CD4-positive, alpha-beta T cell (primary cell): Measurements from ENCODE around the gene PLEKHM2. TPM values are rescaled to one million over a fixed set of nuclear protein-coding genes. Genes with fewer than 3 reads are reported as not detected.

ENCODE experiments used
- ATAC-seq: fragments of 200-7000 bp; cut with Tn5 transposase; one replicate; pipeline ENCODE4 v1.10.0; 2022; ENCODE audit warnings: mild to moderate bottlenecking; ENCODE audit not compliant: poor library complexity
- CTCF ChIA-PET: fragments of 350-600 bp; sonication (Branson Sonifier 250); formaldehyde crosslinking; loops from one replicate; lab custom pipeline; 2021; ENCODE audit warnings: antibody characterized with exemption, inconsistent platforms; lab: Charles Lee
- POLR2A ChIA-PET: fragments of 350-600 bp; sonication (Branson Sonifier 250); formaldehyde crosslinking; loops from one replicate; lab custom pipeline; 2021; ENCODE audit warnings: antibody characterized with exemption, inconsistent platforms; lab: Charles Lee
- DNase-seq, 14 experiments: peaks; one replicate each; pipeline ENCODE4 v3.0.0-alpha.2; 2013 to 2020; ENCODE audit warnings: mixed read lengths in 2 of 14
- H3K27ac ChIP-seq, 2 donors: one replicate each; pipeline versions ENCODE4 v1.5.1 to v1.7.0; 2013; ENCODE audit warnings: low read length in 2 of 2, low read depth in 1 of 2, mild to moderate bottlenecking in 1 of 2
- H3K27me3 ChIP-seq, 2 experiments: 1 replicate in 1 of 2; 2 replicates in 1 of 2; pipeline versions ENCODE4 v1.6.1 to v1.7.0; 2013; ENCODE audit warnings: low read length in 2 of 2, control low read depth in 1 of 2, mild to moderate bottlenecking in 1 of 2, moderate library complexity in 1 of 2; ENCODE audit not compliant: insufficient read depth in 2 of 2, control insufficient read depth in 1 of 2
- H3K36me3 ChIP-seq: one replicate; pipeline ENCODE4 v1.6.1; 2013; ENCODE audit warnings: low read length, control low read depth; ENCODE audit not compliant: insufficient read depth
- H3K4me1 ChIP-seq: one replicate; pipeline ENCODE4 v1.6.1; 2013; ENCODE audit warnings: low read length, control low read depth; ENCODE audit not compliant: insufficient read depth
- H3K4me3 ChIP-seq: one replicate; pipeline ENCODE4 v1.5.1; 2013; ENCODE audit warnings: mild to moderate bottlenecking, low read length, moderate library complexity
- H3K9me3 ChIP-seq, 2 experiments: 1 replicate in 1 of 2; 2 replicates in 1 of 2; pipeline versions ENCODE4 v1.6.1 to v1.7.0; 2013; ENCODE audit warnings: low read length in 2 of 2, mild to moderate bottlenecking in 2 of 2, control low read depth in 1 of 2, moderate library complexity in 1 of 2; ENCODE audit not compliant: control insufficient read depth in 1 of 2, insufficient read depth in 1 of 2
- H3K27ac Mint-ChIP-seq: one replicate; pipeline ENCODE4 v1.8.0; 2020; ENCODE audit warnings: mixed read lengths
- H3K27me3 Mint-ChIP-seq: one replicate; pipeline ENCODE4 v1.8.0; 2021; ENCODE audit warnings: mixed read lengths
- H3K36me3 Mint-ChIP-seq: one replicate; pipeline ENCODE4 v1.8.0; 2021; ENCODE audit warnings: low read depth, mixed read lengths
- H3K4me1 Mint-ChIP-seq: one replicate; pipeline ENCODE4 v1.8.0; 2021; ENCODE audit warnings: low read depth, mixed read lengths
- H3K4me3 Mint-ChIP-seq: one replicate; pipeline ENCODE4 v1.8.0; 2020; ENCODE audit warnings: mild to moderate bottlenecking, mixed read lengths
- H3K9me3 Mint-ChIP-seq: one replicate; pipeline ENCODE4 v1.8.0; 2020; ENCODE audit warnings: mixed read lengths
- intact Hi-C, 2 experiments: fragments of 100-400 bp; cut with DNase I in 1 of 2; cut with micrococcal nuclease in 1 of 2; formaldehyde crosslinking; loops; one replicate each; pipeline versions ENCODE4 v1.15.1 to v1.9.0; 2023 to 2025; cut with DNase I, micrococcal nuclease
- total RNA-seq, 174 experiments: library from RNA in 2 of 174; stranded (reverse) in 2 of 174; gene quantifications; one replicate each; pipeline ENCODE4 v1.2.3 and lab custom pipeline; 2021 to 2026
- TF ChIP-seq, protein P1 (sequence below): fragments of 200-600 bp; IDR thresholded peaks from one replicate; pipeline ENCODE4 v1.8.0; 2022; ENCODE audit warnings: antibody characterized with exemption, mild to moderate bottlenecking

Gene PLEKHM2
- total RNA-seq, 2 experiments from 2014 or later: 77.5 to 82.0 TPM

DNA sequence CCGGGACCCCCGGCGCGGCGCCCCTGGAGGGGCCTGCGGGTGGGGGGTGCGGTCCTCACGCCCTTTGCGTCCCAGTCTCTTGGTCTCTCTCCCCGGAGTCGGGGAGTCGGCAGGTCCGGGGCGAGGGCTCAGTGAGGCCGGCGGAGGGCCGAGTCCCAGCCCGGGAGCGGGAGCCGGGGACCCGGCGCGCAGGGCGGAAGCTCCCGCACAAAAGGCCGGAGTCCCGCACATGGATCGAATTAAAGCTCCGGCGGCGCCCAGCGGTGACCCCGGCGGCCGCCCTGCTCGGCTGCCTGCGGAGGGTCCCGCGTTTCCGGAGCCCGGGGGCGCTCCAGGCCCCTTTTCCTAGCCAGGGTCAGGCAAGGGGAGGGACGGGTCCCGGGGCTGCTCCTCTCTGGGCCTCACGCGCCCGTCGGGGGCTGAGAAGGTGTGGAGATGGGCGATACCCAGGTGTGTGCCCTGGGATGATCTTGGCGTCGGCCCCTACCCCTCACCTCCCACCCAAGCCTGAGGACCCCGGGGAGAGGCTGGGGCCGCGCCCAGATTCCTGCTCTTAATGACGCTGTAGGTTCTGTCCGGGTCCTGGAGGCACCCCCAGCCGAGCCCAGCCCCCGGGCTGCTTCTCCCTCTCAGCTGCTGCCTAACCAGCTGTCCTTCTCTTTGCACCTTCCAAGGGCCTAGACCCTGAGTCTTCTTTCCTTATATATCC, 75.0 kb downstream of the PLEKHM2 start:
- H3K4me3 ChIP-seq: no peak overlapping the region
- CTCF ChIA-PET: no interaction called here
- POLR2A ChIA-PET: no interaction called here
- DNase-seq: peak in 2 of 14 experiments; percentile 28 to 31
- Mint-ChIP-seq H3K27ac (no peak overlapping the region), H3K4me1 (peaks cover 15% of the 10 kb centered on the region), H3K9me3 (no peaks in the 10 kb centered on the region), H3K4me3 (peak overlapping the region; percentile 35), H3K27me3 (peaks cover 64% of the 10 kb centered on the region), H3K36me3 (no peaks in the 10 kb centered on the region)
- no peak overlapping the region for H3K27ac ChIP-seq
- intact Hi-C loops: no loop called here
- ATAC-seq: peak; percentile 21
- peaks cover 21% of the 10 kb centered on the region for H3K4me1 ChIP-seq
- TF ChIP-seq, protein P1, sequence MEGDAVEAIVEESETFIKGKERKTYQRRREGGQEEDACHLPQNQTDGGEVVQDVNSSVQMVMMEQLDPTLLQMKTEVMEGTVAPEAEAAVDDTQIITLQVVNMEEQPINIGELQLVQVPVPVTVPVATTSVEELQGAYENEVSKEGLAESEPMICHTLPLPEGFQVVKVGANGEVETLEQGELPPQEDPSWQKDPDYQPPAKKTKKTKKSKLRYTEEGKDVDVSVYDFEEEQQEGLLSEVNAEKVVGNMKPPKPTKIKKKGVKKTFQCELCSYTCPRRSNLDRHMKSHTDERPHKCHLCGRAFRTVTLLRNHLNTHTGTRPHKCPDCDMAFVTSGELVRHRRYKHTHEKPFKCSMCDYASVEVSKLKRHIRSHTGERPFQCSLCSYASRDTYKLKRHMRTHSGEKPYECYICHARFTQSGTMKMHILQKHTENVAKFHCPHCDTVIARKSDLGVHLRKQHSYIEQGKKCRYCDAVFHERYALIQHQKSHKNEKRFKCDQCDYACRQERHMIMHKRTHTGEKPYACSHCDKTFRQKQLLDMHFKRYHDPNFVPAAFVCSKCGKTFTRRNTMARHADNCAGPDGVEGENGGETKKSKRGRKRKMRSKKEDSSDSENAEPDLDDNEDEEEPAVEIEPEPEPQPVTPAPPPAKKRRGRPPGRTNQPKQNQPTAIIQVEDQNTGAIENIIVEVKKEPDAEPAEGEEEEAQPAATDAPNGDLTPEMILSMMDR: no peak
- peaks cover 24 to 48% of the 10 kb centered on the region in 2 experiments for H3K27me3 ChIP-seq
- H3K9me3 ChIP-seq: no peaks in the 10 kb centered on the region
- no peaks in the 10 kb centered on the region for H3K36me3 ChIP-seq

DNA sequence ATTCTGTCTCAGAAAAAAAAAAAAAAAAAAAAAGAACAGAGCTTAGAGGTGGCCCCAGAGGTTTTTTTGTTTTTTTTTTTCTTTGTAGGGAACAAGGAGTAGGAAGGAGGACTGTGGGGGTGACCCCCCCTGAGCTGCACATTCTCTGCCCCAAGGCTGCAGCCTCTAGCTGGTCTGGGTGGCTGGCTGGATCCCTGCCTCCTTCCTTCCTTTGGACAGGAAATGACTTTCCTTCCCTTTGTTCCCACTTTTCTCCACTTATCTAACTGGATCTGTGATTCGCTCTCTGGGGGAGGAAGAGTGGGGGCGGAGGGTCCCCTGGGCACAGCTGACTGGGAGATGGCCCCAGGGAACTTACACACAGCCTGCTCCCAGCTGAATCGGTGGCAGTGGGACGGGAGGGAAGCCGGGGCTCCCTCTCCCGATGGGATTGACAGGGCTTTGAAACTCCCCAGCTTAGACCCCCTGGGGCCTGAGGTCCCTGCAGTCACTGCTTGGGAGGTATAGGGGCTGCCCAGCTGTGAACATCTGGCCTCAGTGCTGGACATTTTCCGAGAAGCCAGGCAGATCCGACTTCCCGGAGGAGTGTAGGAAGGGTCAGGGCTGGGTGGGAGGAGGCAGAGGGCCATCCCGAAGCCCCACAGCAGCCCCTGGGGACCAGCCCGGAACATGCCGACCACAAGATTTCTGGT, 76.5 kb downstream of the PLEKHM2 start:
- intact Hi-C loops: no loop called here
- peaks cover 21% of the 10 kb centered on the region for H3K4me1 ChIP-seq
- no peaks in the 10 kb centered on the region for H3K36me3 ChIP-seq
- Mint-ChIP-seq H3K27me3 (peaks cover 62% of the 10 kb centered on the region), H3K4me1 (peaks cover 15% of the 10 kb centered on the region), H3K4me3 (no peak overlapping the region), H3K27ac (no peak overlapping the region), H3K9me3 (no peaks in the 10 kb centered on the region), H3K36me3 (no peaks in the 10 kb centered on the region)
- CTCF ChIA-PET: no interaction called here
- H3K4me3 ChIP-seq: no peak overlapping the region
- TF ChIP-seq, protein P1: no peak
- no peaks in the 10 kb centered on the region for H3K9me3 ChIP-seq
- POLR2A ChIA-PET: no interaction called here
- no peak for DNase-seq
- H3K27me3 ChIP-seq: peaks cover 24 to 43% of the 10 kb centered on the region in 2 experiments
- H3K27ac ChIP-seq: no peak overlapping the region
- ATAC-seq: no peak

DNA sequence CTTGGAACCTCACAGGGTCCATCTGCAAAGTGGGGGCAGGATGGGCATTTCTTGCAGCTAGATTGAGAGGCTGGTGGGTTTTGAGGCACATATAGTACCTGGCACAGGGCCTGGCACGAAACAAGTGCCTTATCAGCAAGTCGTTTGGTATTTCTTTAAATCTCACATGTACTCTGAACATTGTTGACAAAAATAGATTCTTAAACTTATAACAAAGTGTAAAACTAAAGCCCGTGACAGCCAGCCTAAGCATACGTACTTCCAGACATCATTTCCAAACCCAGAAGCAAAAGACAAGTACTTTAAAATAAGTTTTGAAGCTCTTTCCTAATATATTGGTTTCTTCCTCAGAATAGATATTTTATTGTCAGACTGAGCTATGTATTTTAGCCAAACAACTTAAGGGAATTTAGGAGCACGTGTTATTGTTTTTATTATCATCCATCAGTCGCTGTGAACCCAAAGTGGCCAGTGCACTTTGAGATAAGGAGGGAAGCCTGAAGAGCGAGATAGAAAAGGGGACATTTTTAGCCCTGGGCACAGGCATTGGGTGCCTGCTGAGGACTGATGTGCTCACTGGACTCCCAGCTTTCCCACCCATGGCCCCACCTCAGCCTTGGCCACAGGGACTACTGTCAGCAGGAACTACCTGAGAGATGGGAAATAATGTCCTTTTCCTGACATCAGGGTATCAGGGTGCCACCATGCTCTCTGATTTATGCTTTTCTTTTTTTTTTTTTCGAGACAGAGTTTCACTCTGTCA, 77.4 kb downstream of the PLEKHM2 start:
- peaks cover 16% of the 10 kb centered on the region for H3K4me1 ChIP-seq
- no peak overlapping the region for H3K27ac ChIP-seq
- no peak overlapping the region for H3K4me3 ChIP-seq
- Mint-ChIP-seq H3K27ac (no peak overlapping the region), H3K4me1 (peaks cover 9% of the 10 kb centered on the region), H3K27me3 (peaks cover 57% of the 10 kb centered on the region), H3K36me3 (no peaks in the 10 kb centered on the region), H3K9me3 (no peaks in the 10 kb centered on the region), H3K4me3 (no peak overlapping the region)
- DNase-seq (no peak), ATAC-seq (no peak)
- H3K9me3 ChIP-seq: no peaks in the 10 kb centered on the region
- H3K36me3 ChIP-seq: no peaks in the 10 kb centered on the region
- POLR2A ChIA-PET: interaction anchor here (0.6 kb wide), 1 partner anchor 70 kb away, joined by 3 read pairs; no protein-coding TSS in a partner anchor
- H3K27me3 ChIP-seq: peaks cover 24 to 38% of the 10 kb centered on the region in 2 experiments
- CTCF ChIA-PET: no interaction called here
- TF ChIP-seq, protein P1: no peak
- intact Hi-C loops: no loop called here
